UCSD-AML1 (cell line): ENCODE data around the gene MLST8.
"Not testable (repeated sequence)": the region's sequence is repeated elsewhere in the genome, so short reads cannot be mapped to it uniquely, and the experiment has no call there.

ENCODE experiments used
- DNase-seq: peaks from one replicate; lab custom pipeline; 2025; ENCODE audit not compliant: unreplicated experiment; lab: John Stamatoyannopoulos, UW

The MLST8 gene

DNA sequence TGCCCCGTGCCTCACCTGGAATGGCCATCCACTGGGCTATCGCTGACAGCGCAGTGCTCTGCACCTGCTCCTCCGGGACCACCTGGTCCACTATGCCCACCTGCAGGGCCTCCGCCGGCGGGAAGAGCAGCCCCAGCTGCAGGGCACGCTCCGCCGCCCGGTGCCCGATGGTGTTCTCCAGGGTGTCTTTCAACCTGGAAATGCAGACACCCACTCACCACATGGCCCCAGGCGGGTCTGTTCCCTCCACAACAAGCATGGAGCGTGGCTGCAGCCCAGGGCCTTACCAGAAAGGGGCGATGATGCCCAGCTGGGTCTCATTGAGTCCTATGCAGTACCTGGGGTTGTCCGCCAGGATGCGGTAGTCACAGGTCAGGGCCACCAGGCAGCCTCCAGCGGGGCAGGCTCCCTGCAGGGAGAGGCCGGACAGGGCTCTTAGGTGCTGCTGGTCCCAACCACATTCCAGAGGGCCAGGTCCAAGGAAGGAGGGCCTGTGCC, 37.8 kb downstream of the MLST8 start:
- peak; percentile 16 for DNase-seq

DNA sequence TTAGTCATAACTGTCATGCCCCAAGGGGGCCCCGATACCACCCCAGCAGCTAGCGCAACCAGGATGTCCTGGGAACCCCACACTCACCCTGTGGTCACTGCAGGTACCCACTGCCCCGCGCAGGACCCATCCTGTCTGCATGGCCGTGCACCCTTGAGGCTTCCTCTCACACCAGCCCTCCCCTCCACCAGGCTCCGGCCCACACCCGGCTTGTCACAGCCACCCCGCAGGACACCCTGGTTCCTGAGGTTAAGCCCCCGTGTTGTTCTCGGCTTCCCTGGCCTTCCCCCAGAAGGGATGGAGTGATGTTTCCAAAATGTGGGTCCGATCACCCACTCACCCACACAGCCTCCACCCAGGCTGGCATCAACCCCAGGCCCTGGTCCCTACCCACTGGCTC, 38.5 kb downstream of the MLST8 start:
- DNase-seq: no peak

GRCh38 chr16:2244301-2244700, 39.0 kb downstream of the MLST8 start:
- no peak for DNase-seq

DNA sequence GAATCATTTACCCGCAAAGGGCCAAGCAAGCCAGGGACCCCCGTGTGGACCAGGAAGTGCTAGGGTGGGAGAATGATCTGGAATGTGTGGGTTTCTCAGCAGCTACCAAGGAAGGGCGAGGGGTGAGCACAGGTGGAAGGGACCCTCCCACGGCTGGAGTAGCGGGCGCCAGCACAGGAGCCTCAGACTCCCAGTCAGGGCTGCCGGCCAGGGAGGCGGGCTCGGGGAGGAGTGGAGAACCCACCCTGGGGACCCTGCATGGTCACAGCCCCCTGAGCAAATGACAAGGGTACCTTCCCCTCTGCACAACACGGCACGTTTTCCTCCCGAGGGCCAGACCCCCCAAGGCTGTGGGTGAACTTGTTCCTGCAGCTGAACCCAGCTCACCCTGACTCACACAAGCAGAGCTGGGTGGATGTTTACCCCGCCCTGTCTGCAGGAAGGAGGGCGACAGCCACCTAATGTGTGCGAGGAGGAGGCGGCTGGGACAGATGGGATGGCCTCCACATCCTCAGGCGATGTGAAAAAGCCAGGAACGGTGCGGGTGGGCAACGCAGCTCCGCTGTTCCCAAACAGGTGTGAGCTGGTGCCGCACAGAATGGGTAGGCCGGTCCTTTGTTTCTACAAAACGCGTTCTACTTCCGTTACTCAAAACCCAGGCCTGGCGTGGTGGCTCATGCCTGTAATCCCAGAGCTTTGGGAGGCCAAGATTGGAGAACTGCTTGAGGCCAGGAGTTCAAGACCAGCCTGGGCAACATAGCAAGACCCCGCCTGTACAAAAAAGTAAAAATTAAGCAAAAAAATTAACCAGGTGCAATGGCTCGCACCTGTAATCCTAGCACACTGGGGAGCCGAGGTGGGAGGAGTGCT, 39.9 kb downstream of the MLST8 start:
- no peak for DNase-seq

DNA sequence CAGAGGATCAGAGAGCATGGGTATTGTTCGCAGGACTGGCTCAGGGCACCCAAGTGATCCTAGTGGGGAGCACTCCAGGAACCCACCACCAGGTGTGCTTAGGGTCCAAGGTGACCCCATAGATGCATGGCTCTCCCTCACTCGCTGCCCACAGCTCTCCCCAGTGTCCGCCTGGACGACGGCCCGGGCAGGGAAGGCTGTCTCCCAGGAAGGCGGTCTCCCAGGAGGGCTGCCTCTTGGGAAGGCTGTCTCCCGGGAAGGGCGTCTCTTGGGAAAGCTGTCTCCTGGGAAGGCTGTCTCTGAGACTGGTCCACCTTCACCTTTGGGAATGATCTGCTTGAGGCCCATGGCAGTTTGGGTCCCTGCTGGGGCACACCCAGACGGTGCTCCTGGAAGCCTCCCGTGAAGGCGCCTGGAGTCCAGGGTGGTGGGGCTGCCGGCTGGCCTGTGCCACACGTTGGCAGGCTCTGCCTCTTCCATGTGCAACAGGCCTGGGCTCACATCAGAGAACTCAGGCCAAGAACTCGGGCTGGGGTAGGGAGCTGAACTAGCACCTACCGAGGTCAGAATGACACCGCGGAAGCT, 41.1 kb downstream of the MLST8 start:
- DNase-seq: no peak

GRCh38 chr16:2250652-2251295, 45.5 kb downstream of the MLST8 start:
- peak; percentile 44 for DNase-seq

GRCh38 chr16:2251296-2252111, 46.2 kb downstream of the MLST8 start, which contains the start of gene ECI1:
TSS of gene ECI1 (minus strand) at chr16:2251587. CDS start at chr16:2251566, 21 bp downstream.
- DNase-seq: peak; percentile 95

- no peak for DNase-seq
These were observed 47.5 kb downstream of the MLST8 start for GRCh38 chr16:2252806-2253148.

DNA sequence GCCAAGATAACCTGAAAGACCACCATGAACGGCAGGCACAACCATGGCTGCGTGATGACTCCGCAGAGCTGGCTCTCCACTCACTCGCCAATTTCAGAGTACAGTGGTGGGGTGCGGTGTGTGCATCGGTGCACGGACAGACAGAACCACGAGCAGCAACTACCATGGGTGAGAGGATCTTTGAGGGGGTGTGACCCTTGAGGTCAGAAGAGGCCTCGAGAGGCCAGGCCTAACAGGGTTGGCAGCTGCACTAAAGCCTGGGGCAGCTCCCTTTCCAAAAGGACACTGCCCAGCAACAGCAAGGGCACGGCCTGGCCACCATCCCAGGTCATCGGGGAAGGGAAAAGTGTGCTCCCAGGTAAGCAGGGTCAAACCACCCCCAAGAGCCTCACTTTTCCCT, 48.0 kb downstream of the MLST8 start:
- DNase-seq: no peak

GRCh38 chr16:2256531-2257140, 51.4 kb downstream of the MLST8 start:
- DNase-seq: no peak

- no peak for DNase-seq
These were observed 52.5 kb downstream of the MLST8 start for GRCh38 chr16:2257726-2258125.

GRCh38 chr16:2258530-2258929, 53.3 kb downstream of the MLST8 start:
- DNase-seq: not testable (repeated sequence)
